GM12801 (cell line): ENCODE data around the gene COL23A1.

ENCODE experiments used
- CTCF ChIP-seq: IDR thresholded peaks from one replicate; pipeline ENCODE4 v1.5.1; 2011; ENCODE audit warnings: control low read depth; ENCODE audit not compliant: insufficient read length; ENCODE audit errors: extremely low read depth

Gene COL23A1

GRCh38 chr5:178625679-178626483 is 35.7 kb upstream of the COL23A1 start:
- no peak for TF ChIP-seq CTCF

- TF ChIP-seq CTCF: no peak
These were observed 34.7 kb upstream of the COL23A1 start for GRCh38 chr5:178624631-178625546.

GRCh38 chr5:178622679-178623247 is 32.6 kb upstream of the COL23A1 start:
- no peak for TF ChIP-seq CTCF

GRCh38 chr5:178619390-178619789 is 29.2 kb upstream of the COL23A1 start:
- TF ChIP-seq CTCF: no peak

GRCh38 chr5:178612299-178612698 is 22.1 kb upstream of the COL23A1 start:
- TF ChIP-seq CTCF: no peak

GRCh38 chr5:178606269-178606668 is 16.1 kb upstream of the COL23A1 start:
- no peak for TF ChIP-seq CTCF

- no peak for TF ChIP-seq CTCF
These were observed 15.6 kb upstream of the COL23A1 start for GRCh38 chr5:178605788-178606187.
